ENCODE data around the gene CCDC88A.

GRCh38 chr2:55357927-55358326 lies 61.7 kb downstream of the CCDC88A start:
- TF ChIP-seq CTCF (IDR thresholded peaks at IDR 0.05; ENCODE audit: low read length), result no peak
- no peak for TF ChIP-seq EZH2 (IDR thresholded peaks at IDR 0.05; ENCODE audit: borderline replicate concordance, low read length)
